Fibroblast of the aortic adventitia (primary cell): Measurements from ENCODE around the gene SLC10A3. TPM values are rescaled to one million over a fixed set of nuclear protein-coding genes. Genes with fewer than 3 reads are reported as not detected.

ENCODE experiments used
- DNase-seq: peaks from one replicate; pipeline ENCODE4 v3.0.0-alpha.2; 2010; ENCODE audit warnings: low read depth
- H3K4me3 ChIP-seq: 2 replicates; pipeline ENCODE4 v1.5.1; 2011; ENCODE audit warnings: low read depth, mild to moderate bottlenecking, control low read depth, low read length, moderate library complexity
- total RNA-seq: library from RNA; depleted of rRNA; stranded (reverse); fragments of >200 nt; gene quantifications from 2 replicates; pipeline ENCODE4 v1.2.3, GENCODE V29; 2012; ENCODE audit warnings: low replicate concordance
- TF ChIP-seq, protein P1 (sequence below): IDR thresholded peaks from 2 replicates; pipeline ENCODE4 v1.5.1; 2011; ENCODE audit warnings: mild to moderate bottlenecking, low read length, control low read depth, inconsistent platforms; ENCODE audit not compliant: insufficient read depth

Gene SLC10A3
- total RNA-seq, 1 donor: 28.6 TPM

DNA sequence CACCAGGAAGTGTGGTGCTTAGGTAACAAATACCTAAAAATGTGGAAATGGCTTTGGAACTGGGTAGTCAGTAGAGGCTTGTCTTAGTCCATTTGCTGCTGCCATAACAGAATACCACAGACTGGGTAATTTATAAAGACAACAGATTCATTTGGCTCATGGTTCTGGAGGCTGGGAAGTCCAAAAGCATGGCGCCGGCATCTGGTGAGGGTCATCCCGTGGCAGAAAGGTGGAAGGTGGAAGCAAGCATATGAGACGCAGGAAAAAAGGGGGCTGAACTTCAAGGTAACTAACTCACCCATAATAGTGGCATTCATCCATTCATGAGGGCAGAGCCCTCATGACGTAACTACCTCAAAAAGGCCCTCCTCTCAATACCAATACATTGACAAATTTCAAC lies 19.0 kb upstream of the SLC10A3 start:
- H3K4me3 ChIP-seq: no peak overlapping the region
- TF ChIP-seq, protein P1, sequence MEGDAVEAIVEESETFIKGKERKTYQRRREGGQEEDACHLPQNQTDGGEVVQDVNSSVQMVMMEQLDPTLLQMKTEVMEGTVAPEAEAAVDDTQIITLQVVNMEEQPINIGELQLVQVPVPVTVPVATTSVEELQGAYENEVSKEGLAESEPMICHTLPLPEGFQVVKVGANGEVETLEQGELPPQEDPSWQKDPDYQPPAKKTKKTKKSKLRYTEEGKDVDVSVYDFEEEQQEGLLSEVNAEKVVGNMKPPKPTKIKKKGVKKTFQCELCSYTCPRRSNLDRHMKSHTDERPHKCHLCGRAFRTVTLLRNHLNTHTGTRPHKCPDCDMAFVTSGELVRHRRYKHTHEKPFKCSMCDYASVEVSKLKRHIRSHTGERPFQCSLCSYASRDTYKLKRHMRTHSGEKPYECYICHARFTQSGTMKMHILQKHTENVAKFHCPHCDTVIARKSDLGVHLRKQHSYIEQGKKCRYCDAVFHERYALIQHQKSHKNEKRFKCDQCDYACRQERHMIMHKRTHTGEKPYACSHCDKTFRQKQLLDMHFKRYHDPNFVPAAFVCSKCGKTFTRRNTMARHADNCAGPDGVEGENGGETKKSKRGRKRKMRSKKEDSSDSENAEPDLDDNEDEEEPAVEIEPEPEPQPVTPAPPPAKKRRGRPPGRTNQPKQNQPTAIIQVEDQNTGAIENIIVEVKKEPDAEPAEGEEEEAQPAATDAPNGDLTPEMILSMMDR: no peak
- DNase-seq: no peak

DNA sequence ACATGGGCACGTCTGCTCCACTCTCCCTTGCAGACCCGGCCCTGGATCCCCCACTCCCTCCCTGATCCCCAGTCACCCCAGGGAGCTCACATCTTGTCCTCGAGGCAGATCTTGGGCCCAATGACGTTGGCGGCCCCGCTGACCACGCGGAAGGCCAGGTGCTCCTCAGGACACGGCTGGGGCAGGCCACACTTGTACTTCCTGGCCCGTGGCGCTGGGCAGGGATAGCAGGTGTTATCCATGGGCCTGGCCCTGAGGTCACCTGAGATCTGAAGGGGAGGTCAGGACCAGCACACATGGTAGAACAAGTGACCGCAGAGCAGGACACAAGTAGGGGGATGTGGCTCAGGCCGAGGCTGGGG lies 17.9 kb upstream of the SLC10A3 start:
- no peak for DNase-seq
- TF ChIP-seq, protein P1: no peak
- H3K4me3 ChIP-seq: no peak overlapping the region

DNA sequence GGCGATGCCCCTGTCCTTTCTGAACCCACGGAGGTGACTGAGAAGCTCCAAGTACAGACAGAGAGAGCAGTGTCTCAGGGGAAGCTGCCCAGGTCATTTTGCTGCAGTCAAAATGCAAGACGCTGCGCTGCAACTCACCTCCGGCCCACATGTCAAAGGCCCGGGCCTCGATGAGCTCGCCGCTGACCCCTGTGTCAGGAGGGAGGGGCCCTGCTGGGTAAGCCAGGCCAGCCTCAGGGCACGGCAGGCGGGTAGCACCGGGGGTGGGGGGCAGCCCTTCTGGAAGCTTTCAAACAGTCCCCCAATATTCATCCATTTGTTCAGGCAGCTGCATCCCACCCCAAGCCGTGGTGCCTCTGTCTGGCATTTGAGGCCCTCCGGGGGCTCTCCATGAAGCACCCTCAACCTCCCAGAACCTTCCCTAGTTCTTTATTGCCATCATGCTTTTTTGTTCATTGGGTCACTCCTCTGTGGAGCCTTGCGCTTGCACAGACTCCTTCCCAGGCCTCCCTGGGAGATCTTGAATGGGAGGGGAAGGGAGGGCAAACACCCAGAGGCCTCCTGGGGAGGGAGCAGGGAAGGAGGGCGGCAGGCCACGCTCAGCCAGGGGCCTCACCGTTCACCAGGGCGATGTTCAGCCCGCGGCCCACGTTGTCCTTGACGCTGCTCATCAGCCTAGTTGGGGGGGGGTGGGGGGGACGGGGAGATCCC lies 17.4 kb upstream of the SLC10A3 start:
- TF ChIP-seq, protein P1: no peak
- DNase-seq: no peak
- no peak overlapping the region for H3K4me3 ChIP-seq

DNA sequence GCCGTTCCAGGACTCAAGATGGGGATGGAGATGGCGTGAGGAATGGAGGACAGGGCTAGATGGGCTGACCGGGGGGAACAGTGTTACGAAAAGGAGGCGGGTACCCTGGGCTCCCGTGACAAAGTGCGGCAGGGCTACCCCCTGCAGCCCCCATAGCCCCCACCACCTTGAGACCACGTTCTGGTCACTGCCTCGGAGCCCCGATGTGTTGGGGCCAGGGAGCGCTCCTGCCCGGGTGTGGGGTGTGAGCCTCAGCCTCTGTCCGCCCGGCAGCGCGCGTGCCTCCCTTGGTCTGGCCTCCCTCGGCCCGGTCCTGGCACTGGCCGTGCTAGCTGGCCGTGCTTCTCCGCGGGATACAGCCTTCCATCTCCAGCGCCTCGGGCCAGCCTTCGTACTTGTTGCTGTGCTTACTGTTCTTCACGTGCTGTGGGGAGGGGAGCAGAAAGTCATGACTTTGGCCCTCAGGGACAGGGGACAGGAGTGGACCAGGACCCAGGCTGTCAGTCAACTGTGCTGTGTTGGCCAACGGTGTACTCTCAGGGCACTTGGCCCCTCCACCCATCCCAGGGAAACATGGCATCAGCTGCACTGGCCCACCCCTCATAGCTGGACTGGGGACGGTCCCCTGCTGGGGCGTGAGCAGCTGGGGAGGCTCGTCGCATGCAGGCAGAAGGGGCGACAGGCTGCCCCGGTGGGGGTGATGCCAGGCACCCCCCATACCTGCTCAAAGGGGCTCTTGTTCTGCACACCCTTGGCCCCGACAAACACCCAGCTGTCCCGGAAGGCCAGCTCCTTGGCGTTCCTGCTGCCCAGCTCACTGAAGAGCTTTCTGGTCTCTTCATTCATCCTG lies 16.3 kb upstream of the SLC10A3 start:
- no peak for DNase-seq
- no peak overlapping the region for H3K4me3 ChIP-seq
- TF ChIP-seq, protein P1: no peak

DNA sequence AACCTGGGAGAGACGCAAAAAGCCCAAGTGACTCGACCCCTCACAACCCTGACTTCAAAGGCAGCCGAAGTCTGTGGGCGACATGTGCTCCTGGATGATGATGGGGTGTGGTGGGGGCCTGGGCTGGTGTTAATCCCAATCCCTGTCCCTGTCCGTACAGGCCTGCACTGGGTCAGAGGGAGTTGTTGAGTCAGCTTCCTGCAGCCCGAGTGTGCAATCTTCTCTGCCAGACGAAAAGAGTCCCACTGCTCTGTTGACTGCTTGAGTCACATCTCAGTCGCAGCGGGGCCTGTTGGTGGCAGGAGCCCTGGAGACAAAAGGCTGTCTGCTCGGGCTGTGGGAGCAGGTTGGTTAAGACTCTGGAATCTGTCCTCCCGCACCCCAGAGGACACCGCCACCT lies 15.3 kb upstream of the SLC10A3 start:
- TF ChIP-seq, protein P1: no peak
- DNase-seq: no peak
- H3K4me3 ChIP-seq: no peak overlapping the region

DNA sequence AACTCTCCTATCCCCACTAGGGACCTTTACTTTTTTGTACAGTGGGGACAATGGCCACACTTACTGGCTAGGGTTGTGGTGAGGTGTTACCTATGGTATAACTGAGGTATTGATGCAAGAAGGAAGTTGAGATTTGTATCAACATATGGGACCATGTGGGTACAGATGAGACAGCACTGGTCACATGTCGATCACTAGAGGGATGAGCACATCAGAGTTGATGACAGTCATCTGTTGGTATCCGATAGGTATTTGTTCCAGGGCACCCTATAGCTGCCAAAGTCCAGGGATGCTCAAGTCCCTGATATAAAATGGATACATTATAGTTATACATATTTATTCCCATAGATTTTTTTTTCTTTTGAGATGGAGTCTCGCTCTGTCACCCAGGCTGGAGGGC lies 12.6 kb upstream of the SLC10A3 start:
- no peak for DNase-seq
- no peak overlapping the region for H3K4me3 ChIP-seq
- TF ChIP-seq, protein P1: no peak
